GM18520 (cell line): Measurements from ENCODE around the gene ATP6V0A1.

Source experiments
- ATAC-seq: cut with Tn5 transposase; IDR thresholded peaks from one replicate; pipeline ENCODE4 v1.9.1; 2021; ENCODE audit not compliant: unreplicated experiment

ATP6V0A1 gene

DNA sequence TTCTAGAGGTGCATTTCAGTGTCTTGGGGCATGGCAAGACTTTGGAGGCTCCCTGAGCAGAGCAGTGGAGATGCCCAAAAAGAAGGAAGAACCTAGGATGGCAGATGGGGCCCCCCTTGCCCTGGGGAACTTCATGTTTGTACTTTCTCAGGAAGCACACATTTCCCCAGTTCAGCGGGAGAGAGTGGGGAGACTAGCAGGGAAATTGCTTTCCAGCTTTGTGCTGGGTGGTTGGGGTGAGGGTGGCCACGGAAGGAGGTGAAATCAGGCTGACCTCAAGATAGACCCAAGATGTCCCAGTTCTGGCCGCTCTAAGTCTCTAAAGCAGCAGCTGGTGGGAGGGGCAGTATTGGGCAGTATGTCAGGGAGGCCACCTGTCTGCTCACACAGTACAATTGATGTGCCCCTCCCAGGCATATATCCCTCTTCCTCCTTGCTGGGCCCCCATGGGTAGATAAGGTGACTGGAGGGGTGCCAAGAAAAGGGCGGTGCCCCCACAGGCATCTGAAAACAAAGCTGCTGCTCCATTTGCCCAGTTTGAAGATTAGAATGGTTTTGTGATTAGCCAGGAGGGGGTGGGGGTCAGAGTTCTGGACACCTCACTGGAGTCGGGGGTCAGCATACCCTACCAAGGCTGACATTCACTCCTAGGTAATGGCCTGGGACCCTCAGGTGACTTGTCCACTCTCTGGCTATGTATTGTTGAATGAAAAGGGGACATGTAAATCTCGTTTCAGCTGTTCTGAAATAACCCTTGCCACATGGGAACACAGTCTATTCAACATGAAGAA, 60.3 kb downstream of the ATP6V0A1 start:
- no peak for ATAC-seq

- no peak for ATAC-seq
These were observed 61.1 kb downstream of the ATP6V0A1 start for GRCh38 chr17:42519546-42520491.

DNA sequence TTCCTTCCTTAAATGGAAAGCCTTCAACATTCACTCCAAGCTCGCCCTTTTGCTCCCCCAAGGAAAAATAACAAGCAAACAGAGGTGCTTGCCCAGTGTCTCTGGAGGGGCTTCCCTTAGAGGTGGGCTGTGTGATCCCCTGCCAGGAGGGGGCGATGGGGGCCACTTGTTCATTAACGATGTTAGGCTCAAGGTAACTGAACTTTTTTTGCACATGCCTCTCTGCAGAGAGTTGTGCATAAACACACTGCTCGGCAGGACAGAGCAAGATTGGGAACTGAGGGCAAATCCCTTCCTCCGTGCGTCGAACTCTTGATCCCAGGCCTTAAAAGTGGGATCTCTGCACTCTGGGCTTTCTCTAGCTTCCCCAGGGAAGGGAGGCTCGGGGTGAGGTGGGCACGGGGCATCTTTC, 61.9 kb downstream of the ATP6V0A1 start:
- ATAC-seq: no peak

GRCh38 chr17:42521036-42521435, 62.4 kb downstream of the ATP6V0A1 start:
- no peak for ATAC-seq

GRCh38 chr17:42521666-42522262, 63.1 kb downstream of the ATP6V0A1 start:
- ATAC-seq: no peak

- ATAC-seq: no peak
These were observed 63.6 kb downstream of the ATP6V0A1 start for GRCh38 chr17:42522263-42522790.

DNA sequence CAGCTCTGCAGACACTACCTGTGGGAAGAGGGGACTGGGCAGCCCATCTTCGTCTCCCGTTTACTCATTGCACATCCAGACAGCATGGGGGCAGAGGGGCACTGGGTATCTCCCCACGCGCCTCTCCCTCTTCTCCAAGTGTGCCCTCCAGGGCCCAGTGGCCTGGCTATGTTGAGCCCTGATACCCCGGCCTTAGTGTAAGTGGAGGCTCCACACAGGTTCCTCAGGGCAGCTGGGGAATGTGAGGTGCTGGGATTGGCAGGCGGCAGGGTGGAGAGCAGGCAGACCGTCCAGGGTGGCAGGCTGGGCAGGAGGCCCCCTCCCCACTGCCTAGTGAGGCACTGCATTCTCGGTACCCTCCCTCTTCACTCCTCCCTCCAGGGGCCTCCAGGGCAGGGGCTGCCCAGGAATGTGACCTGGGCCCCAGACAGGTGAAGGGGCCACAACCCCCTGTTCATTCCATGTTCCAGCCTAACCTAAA, 64.2 kb downstream of the ATP6V0A1 start:
- no peak for ATAC-seq

GRCh38 chr17:42525221-42525620, 66.5 kb downstream of the ATP6V0A1 start:
- ATAC-seq: no peak

DNA sequence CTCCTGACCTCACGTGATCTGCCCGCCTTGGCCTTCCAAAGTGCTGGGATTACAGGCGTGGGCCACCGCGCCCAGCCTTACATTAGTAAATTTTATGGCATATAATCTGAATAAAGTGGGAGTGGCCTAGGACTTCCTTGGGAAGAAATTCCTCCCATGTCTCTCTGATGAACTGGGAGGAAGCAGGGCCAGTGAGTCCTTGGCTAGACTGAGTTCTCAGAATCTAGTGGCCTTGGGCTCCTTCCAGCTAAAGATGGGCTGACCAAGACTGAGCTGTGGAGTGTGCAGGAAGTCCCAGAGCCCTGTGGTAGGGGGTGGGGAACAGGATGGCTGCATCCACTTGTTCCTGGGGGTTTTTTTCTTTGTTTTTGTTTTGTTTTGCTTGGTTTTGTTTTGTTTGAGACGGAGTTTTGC, 67.4 kb downstream of the ATP6V0A1 start:
- no peak for ATAC-seq

GRCh38 chr17:42527932-42528331, 69.3 kb downstream of the ATP6V0A1 start:
- ATAC-seq: no peak

- ATAC-seq: no peak
These were observed 70.4 kb downstream of the ATP6V0A1 start for GRCh38 chr17:42529061-42529460.

DNA sequence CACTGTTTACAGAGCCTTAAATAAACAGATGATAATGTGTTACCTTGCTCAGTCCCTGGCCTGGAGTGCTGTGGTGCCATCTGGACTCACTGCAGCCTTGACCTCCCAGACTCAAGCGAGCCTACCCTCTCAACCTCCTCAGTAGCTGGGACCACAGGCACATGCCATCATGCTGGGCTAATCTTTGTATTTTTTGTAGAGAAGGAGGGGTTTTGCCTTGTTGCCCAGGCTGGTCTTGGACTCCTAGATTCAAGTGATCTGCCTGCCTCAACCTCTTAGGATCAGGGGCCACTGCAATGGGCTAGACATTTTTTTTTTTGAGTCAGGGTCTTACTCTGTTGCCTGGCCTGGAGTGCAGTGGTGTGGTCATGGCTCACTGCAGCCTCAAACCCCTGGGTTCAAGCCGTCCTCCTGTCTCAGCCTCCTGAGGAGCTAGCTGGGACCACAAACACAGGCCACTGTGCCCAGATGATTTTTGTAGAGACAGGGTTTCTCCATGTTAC, 72.3 kb downstream of the ATP6V0A1 start:
- ATAC-seq: no peak

- no peak for ATAC-seq
These were observed 73.0 kb downstream of the ATP6V0A1 start for GRCh38 chr17:42531455-42532354.

DNA sequence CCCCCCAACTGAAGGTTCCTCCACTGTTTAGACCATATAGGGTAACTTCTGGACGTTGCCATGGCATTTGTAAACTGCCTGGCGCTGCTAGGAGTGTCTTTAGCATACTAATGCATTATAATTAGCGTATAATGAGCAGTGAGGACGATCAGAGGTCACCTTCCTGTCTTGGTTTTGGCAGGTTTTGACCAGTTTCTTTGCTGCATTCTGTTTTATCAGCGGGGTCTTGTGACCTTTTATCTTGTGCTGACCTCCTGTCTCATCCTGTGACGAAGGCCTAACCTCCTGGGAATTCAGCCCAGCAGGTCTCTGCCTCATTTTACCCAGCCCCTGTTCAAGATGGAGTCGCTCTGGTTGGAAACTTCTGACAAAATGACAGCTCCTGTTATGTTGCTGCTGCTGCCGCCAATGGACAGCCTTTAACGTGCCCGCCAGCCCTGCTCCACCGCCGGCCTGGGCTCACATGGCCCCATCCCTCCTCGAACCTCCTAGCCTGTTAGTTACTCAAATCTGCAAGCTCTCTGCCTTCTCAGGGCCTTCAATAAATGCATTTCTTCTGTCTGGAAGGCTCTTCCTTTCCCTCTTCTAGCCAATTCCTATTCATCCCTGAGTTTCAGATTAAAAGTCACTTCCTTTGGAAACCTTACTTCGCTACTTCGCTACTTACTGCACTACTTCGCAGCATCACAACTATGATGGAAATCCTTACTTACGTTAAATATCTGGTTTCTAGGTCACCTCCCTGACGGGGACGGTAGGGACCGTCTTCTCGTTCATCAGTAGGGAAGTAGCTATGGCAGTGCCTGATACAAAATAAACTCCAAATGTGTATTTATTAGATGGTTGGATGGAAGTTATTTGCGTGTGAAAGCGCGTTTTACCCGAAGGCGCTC, 76.7 kb downstream of the ATP6V0A1 start:
- no peak for ATAC-seq

GRCh38 chr17:42536048-42536371, 77.3 kb downstream of the ATP6V0A1 start, which contains the start of gene NAGLU:
Gene NAGLU, plus strand, starts transcription at chr17:42536241. Its CDS starts 32 bp downstream, at chr17:42536273.
- ATAC-seq: peak; percentile 81

DNA sequence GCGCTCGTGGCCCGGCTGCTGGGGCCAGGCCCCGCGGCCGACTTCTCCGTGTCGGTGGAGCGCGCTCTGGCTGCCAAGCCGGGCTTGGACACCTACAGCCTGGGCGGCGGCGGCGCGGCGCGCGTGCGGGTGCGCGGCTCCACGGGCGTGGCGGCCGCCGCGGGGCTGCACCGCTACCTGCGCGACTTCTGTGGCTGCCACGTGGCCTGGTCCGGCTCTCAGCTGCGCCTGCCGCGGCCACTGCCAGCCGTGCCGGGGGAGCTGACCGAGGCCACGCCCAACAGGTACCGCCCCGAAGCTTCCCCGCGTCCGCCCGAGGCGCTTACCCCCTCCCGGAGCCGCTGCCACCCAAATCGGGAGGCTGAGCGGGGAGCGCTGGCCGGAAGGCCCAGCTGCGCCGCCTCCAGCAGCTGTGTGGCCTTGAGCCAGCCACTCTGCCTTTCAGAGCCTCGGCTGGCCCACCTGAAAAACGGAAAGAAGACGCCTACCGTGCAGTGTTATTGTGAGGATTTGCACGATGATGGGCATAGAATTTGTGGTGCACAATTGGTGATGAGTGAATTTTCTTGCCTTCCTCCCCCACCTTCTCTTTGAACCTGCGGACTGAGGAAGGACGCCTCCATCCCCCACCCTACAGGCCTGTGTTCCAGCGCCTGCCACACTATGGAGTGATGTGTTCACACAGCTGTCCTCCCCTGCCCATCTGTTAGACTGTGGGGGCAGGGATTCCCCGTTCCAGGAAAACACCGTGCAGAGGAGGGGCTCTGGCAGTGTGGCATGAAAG, 77.9 kb downstream of the ATP6V0A1 start:
- peak; percentile 43 for ATAC-seq

- ATAC-seq: no peak
These were observed 78.6 kb downstream of the ATP6V0A1 start for GRCh38 chr17:42537156-42537805.
